ENCODE measurements around the gene PDE3A.

DNA sequence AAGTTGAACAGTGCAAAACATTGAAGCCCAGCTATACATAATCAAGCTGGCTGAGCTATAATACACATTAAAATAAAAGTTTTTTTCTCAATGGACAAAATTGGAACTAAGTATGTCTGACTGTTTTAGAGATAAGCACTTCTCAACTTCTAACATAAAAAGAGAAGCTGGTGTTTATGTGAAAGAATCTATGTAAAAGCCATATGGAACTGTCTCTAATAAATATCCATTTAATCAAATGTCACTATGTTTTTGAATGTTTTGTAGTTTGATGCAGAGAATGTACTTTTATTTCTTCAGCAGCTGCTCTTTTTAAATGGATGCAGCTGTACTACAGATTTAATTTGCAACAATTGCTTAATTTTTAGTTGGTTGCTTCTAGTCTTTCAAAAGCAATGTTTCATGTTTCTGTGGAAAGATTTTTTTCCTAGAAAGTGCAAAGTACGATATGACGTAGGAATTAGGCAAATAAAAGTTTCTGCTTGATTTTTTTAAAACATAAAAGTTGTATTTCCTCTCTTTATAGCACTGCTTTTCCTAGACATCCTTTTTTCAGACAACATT, 114.2 kb downstream of the PDE3A start:
- TF ChIP-seq POLR2AphosphoS5 (IDR thresholded peaks at IDR 0.05; ENCODE audit: borderline replicate concordance, low read depth, low read length) (no peak), EZH2 (IDR thresholded peaks at IDR 0.05) (no peak), FOXP2 (optimal IDR thresholded peaks at IDR 0.05; ENCODE audit: control extremely low read depth, extremely low read length, insufficient read depth) (no peak)

Measured in SK-N-MC (cell line).